IMR-90 (cell line): ENCODE data around the gene CERS6. TPM values are rescaled to one million over a fixed set of nuclear protein-coding genes. Genes with fewer than 3 reads are reported as not detected.

Source experiments
- ATAC-seq: fragments of 200-7000 bp; cut with Tn5 transposase; 2 replicates; pipeline ENCODE4 v1.9.1; 2020; ENCODE audit warnings: low read depth, mild to moderate bottlenecking, moderate library complexity
- BruUV-seq: library from RNA; stranded (reverse); fragments of 400-500 nt; replicated peaks from 2 replicates; lab custom pipeline; 2021; lab: Mats Ljungman, UMichigan
- CTCF ChIA-PET: fragments of 300-600 bp; formaldehyde crosslinking; extraction: SDS; loops from one replicate; lab custom pipeline; 2021; ENCODE audit warnings: antibody characterized with exemption; lab: Yijun Ruan, JAX
- POLR2A ChIA-PET: fragments of 300-600 bp; sonication (Branson Sonifier 250); formaldehyde crosslinking; loops from one replicate; lab custom pipeline; 2022; ENCODE audit warnings: antibody characterized with exemption; ENCODE audit not compliant: unreplicated experiment; lab: Charles Lee
- DNase-seq: peaks from one replicate; pipeline ENCODE4 v3.0.0; 2013
- H2AFZ ChIP-seq: replicated peaks from 2 replicates; pipeline ENCODE3; 2013; ENCODE audit warnings: low read length, mild to moderate bottlenecking; ENCODE audit not compliant: poor library complexity
- H2AK5ac ChIP-seq: 2 replicates; pipeline ENCODE4 v1.6.1; 2013; ENCODE audit warnings: low read depth, low read length, inconsistent platforms
- H2AK9ac ChIP-seq: replicated peaks from 2 replicates; pipeline ENCODE3; 2013; ENCODE audit warnings: mild to moderate bottlenecking, low read depth, low read length, moderate library complexity; ENCODE audit not compliant: poor library complexity
- H2BK120ac ChIP-seq: 2 replicates; pipeline ENCODE4 v1.6.1; 2013; ENCODE audit warnings: low read depth, low read length, inconsistent platforms
- H2BK15ac ChIP-seq: 3 replicates; pipeline ENCODE4 v1.6.1; 2013; ENCODE audit warnings: low read depth, low read length, inconsistent platforms
- H2BK20ac ChIP-seq: 2 replicates; pipeline ENCODE4 v1.6.1; 2013; ENCODE audit warnings: low read depth, mild to moderate bottlenecking, inconsistent platforms, low read length, moderate library complexity
- H2BK5ac ChIP-seq: 2 replicates; pipeline ENCODE4 v1.6.1; 2013; ENCODE audit warnings: mild to moderate bottlenecking, low read depth, low read length, inconsistent platforms; ENCODE audit not compliant: poor library complexity, severe bottlenecking
- H3K14ac ChIP-seq: replicated peaks from 2 replicates; pipeline ENCODE4 v1.6.1; 2013; ENCODE audit warnings: low read depth, low read length, inconsistent platforms
- H3K18ac ChIP-seq: 2 replicates; pipeline ENCODE4 v1.6.1; 2013; ENCODE audit warnings: low read depth, low read length, control low read depth
- H3K23ac ChIP-seq: 2 replicates; pipeline ENCODE4 v1.6.1; 2013; ENCODE audit warnings: low read depth, low read length, inconsistent platforms
- H3K27ac ChIP-seq: 2 replicates; pipeline ENCODE4 v1.5.1; 2013; ENCODE audit warnings: mild to moderate bottlenecking, control low read depth, low read length; ENCODE audit not compliant: insufficient read depth
- H3K27me3 ChIP-seq: 2 replicates; pipeline ENCODE4 v1.6.1; 2013; ENCODE audit warnings: low read length; ENCODE audit not compliant: control insufficient read depth, insufficient read depth
- H3K36me3 ChIP-seq: 2 replicates; pipeline ENCODE4 v1.6.1; 2013; ENCODE audit warnings: low read length, mixed read lengths; ENCODE audit not compliant: control insufficient read depth, insufficient read depth
- H3K4ac ChIP-seq: 2 replicates; pipeline ENCODE4 v1.6.1; 2013; ENCODE audit warnings: low read depth, low read length, inconsistent platforms
- H3K4me1 ChIP-seq: 2 replicates; pipeline ENCODE4 v1.6.1; 2013; ENCODE audit warnings: low read length, mixed read lengths; ENCODE audit not compliant: control insufficient read depth, insufficient read depth
- H3K4me2 ChIP-seq: 2 replicates; pipeline ENCODE4 v1.6.1; 2013; ENCODE audit warnings: low read depth, mild to moderate bottlenecking, control low read depth, low read length, moderate library complexity
- H3K4me3 ChIP-seq: 2 replicates; pipeline ENCODE4 v1.5.1; 2013; ENCODE audit warnings: low read depth, mild to moderate bottlenecking, control low read depth, low read length, moderate library complexity; ENCODE audit not compliant: insufficient read depth
- H3K56ac ChIP-seq: 2 replicates; pipeline ENCODE4 v1.6.1; 2013; ENCODE audit warnings: low read length, inconsistent platforms; ENCODE audit not compliant: insufficient read depth; ENCODE audit errors: extremely low read depth
- H3K79me1 ChIP-seq, 2 experiments: 2 replicates each; pipeline ENCODE4 v1.6.1; 2013; ENCODE audit warnings: low read length in 2 of 2, inconsistent platforms in 1 of 2, low read depth in 1 of 2
- H3K9ac ChIP-seq: 2 replicates; pipeline ENCODE4 v1.6.1; 2013; ENCODE audit warnings: low read depth, low read length, control low read depth
- H3K9me1 ChIP-seq: 2 replicates; pipeline ENCODE4 v1.6.1; 2013; ENCODE audit warnings: low read length, inconsistent platforms; ENCODE audit not compliant: insufficient read depth
- H3K9me3 ChIP-seq: 2 replicates; pipeline ENCODE4 v1.6.1; 2013; ENCODE audit warnings: low read length; ENCODE audit not compliant: control insufficient read depth, insufficient read depth
- H4K20me1 ChIP-seq: 2 replicates; pipeline ENCODE4 v1.6.1; 2013; ENCODE audit warnings: low read length, inconsistent platforms; ENCODE audit not compliant: insufficient read depth
- H4K5ac ChIP-seq: 2 replicates; pipeline ENCODE4 v1.6.1; 2013; ENCODE audit warnings: mild to moderate bottlenecking, low read depth, low read length, control low read depth
- H4K8ac ChIP-seq, 2 experiments: 2 replicates each; pipeline ENCODE4 v1.6.1; 2013; ENCODE audit warnings: low read depth in 2 of 2, low read length in 2 of 2, control low read depth in 1 of 2, inconsistent platforms in 1 of 2
- H4K91ac ChIP-seq: 2 replicates; pipeline ENCODE4 v1.6.1; 2013; ENCODE audit warnings: low read depth, low read length, inconsistent platforms; ENCODE audit not compliant: insufficient read depth
- BHLHE40 ChIP-seq: fragments of 150-350 bp; IDR thresholded peaks from 2 replicates; pipeline ENCODE4 v1.6.1; 2016; ENCODE audit warnings: mild to moderate bottlenecking, low read depth, low read length
- CEBPB ChIP-seq: IDR thresholded peaks from 2 replicates; pipeline ENCODE4 v1.6.1; 2012; ENCODE audit warnings: low read depth, low read length, improper control_type of control experiment
- CHD1 ChIP-seq: IDR thresholded peaks from 2 replicates; pipeline ENCODE4 v1.6.1; 2012; ENCODE audit warnings: low read depth, low read length, improper control_type of control experiment
- CTCF ChIP-seq: conservative IDR thresholded peaks from 2 replicates; pipeline ENCODE4 v1.5.1; 2012; ENCODE audit warnings: mild to moderate bottlenecking, low read depth, low read length, improper control_type of control experiment
- ELK1 ChIP-seq: fragments of 150-350 bp; IDR thresholded peaks from 2 replicates; pipeline ENCODE4 v1.6.1; 2016; ENCODE audit warnings: low read depth, mild to moderate bottlenecking, low read length, moderate library complexity, borderline replicate concordance
- FOS ChIP-seq: fragments of 150-350 bp; IDR thresholded peaks from 2 replicates; pipeline ENCODE4 v1.6.1; 2016; ENCODE audit warnings: low read depth, low read length
- MAFK ChIP-seq: IDR thresholded peaks from 2 replicates; pipeline ENCODE4 v1.6.1; 2012; ENCODE audit warnings: low read depth, low read length, improper control_type of control experiment
- MAZ ChIP-seq: IDR thresholded peaks from 2 replicates; pipeline ENCODE4 v1.6.1; 2012; ENCODE audit warnings: low read depth, mild to moderate bottlenecking, low read length, improper control_type of control experiment, moderate library complexity, borderline replicate concordance
- MXI1 ChIP-seq: IDR thresholded peaks from 2 replicates; pipeline ENCODE4 v1.6.1; 2012; ENCODE audit warnings: low read depth, mild to moderate bottlenecking, low read length, moderate library complexity, borderline replicate concordance
- NFE2L2 ChIP-seq: fragments of 150-350 bp; IDR thresholded peaks from 2 replicates; pipeline ENCODE4 v1.6.1; 2016; ENCODE audit warnings: low read depth, mild to moderate bottlenecking, low read length
- POLR2A ChIP-seq: IDR thresholded peaks from 2 replicates; pipeline ENCODE4 v1.6.1; 2012; ENCODE audit warnings: mild to moderate bottlenecking, low read depth, low read length
- RAD21 ChIP-seq: IDR thresholded peaks from 2 replicates; pipeline ENCODE4 v1.6.1; 2012; ENCODE audit warnings: low read length, improper control_type of control experiment
- RCOR1 ChIP-seq: IDR thresholded peaks from 2 replicates; pipeline ENCODE4 v1.6.1; 2012; ENCODE audit warnings: mild to moderate bottlenecking, low read length, improper control_type of control experiment; ENCODE audit not compliant: insufficient replicate concordance
- RFX5 ChIP-seq: IDR thresholded peaks from 2 replicates; pipeline ENCODE4 v1.8.0; 2012; ENCODE audit warnings: low read depth, mild to moderate bottlenecking, low read length, moderate library complexity
- SMC3 ChIP-seq: fragments of 150-350 bp; IDR thresholded peaks from 2 replicates; pipeline ENCODE4 v1.6.1; 2016; ENCODE audit warnings: low read depth, mild to moderate bottlenecking, antibody characterized with exemption, low read length, moderate library complexity
- USF2 ChIP-seq: fragments of 150-350 bp; IDR thresholded peaks from 2 replicates; pipeline ENCODE4 v1.6.1; 2017; ENCODE audit warnings: mild to moderate bottlenecking, antibody characterized with exemption, low read length, low read depth
- WGBS, 2 experiments: methylation state at CpG; one replicate each; pipeline versions ENCODE4 v1.1.5 to v1.1.7; 2013; ENCODE audit warnings: missing lambda C conversion rate in 2 of 2; ENCODE audit not compliant: insufficient read length in 1 of 2; ENCODE audit errors: extremely low coverage in 2 of 2; 5-methylcytosine and 5-hydroxymethylcytosine counted together
- dilution Hi-C: fragments of 300-500 bp; cut with HindIII; formaldehyde crosslinking; loops from one replicate; pipeline ENCODE4 v1.14.3; 2018; ENCODE audit warnings: low sequenced_read_pairs; ENCODE audit not compliant: unreplicated experiment
- in situ Hi-C: fragments of 300-500 bp; cut with MboI; formaldehyde crosslinking; loops from 3 replicates; pipeline ENCODE4 v1.14.3; 2019; ENCODE audit warnings: low sequenced_read_pairs, inconsistent platforms, mixed read lengths
- intact Hi-C: fragments of 100-400 bp; cut with micrococcal nuclease; formaldehyde crosslinking; loops from 2 replicates; pipeline ENCODE4 v1.10.0; 2022
- polyA plus RNA-seq, 3 experiments: library from polyadenylated mRNA; depleted of rRNA; stranded (reverse); fragments of >200 nt; gene quantifications; 2 replicates each; pipeline ENCODE4 v1.2.3, GENCODE V29; 2012; ENCODE audit warnings: low replicate concordance in 1 of 3
- total RNA-seq: library from RNA; depleted of rRNA; stranded (reverse); fragments of >200 nt; gene quantifications from 2 replicates; pipeline ENCODE4 v1.2.3, GENCODE V29; 2012

The CERS6 gene
- total and polyA plus RNA-seq, 2 of the 4 experiments (the other 2 are of a cell fraction) = 2.1 to 5.7 TPM

GRCh38 chr2:168773128-168773527 is 317.1 kb downstream of the CERS6 start:
- H2AK5ac ChIP-seq = no peak overlapping the region
- H2BK20ac ChIP-seq = no peak overlapping the region
- H4K91ac ChIP-seq = no peak overlapping the region
- H3K23ac ChIP-seq = no peak overlapping the region
- H4K8ac ChIP-seq = no peak overlapping the region
- intact Hi-C loops = loop anchor here (1.0 kb wide), 1 partner anchor 147 kb away; no protein-coding TSS in a partner anchor
- H2BK15ac ChIP-seq = no peak overlapping the region
- H3K14ac ChIP-seq = no peak overlapping the region
- ChIA-PET POLR2A (no interaction called here), CTCF (interaction anchor here (0.7 to 0.9 kb wide), 3 partner anchors 13 to 519 kb away, joined by 3 read pairs; no protein-coding TSS in a partner anchor)
- H3K9ac ChIP-seq = no peak overlapping the region
- no peak overlapping the region for H3K56ac ChIP-seq
- H4K20me1 ChIP-seq = no peaks in the 10 kb centered on the region
- H3K79me1 ChIP-seq = no peaks in the 10 kb centered on the region
- no peak overlapping the region for H3K4me3 ChIP-seq
- no peak overlapping the region for H3K18ac ChIP-seq
- H2BK120ac ChIP-seq = no peak overlapping the region
- H2BK5ac ChIP-seq = no peak overlapping the region
- dilution Hi-C loops = no loop called here
- H3K4me1 ChIP-seq = no peaks in the 10 kb centered on the region
- no peak for DNase-seq
- TF ChIP-seq CEBPB (no peak), CTCF (no peak), RFX5 (no peak), SMC3 (no peak), POLR2A (no peak), BHLHE40 (no peak), RCOR1 (no peak), FOS (no peak), NFE2L2 (no peak), USF2 (no peak), CHD1 (no peak), MAFK (no peak), MXI1 (no peak), MAZ (no peak), RAD21 (no peak), ELK1 (no peak)
- H3K9me1 ChIP-seq = no peaks in the 10 kb centered on the region
- BruUV-seq = no TSS peak
- H3K9me3 ChIP-seq = 0 out of 2 replicates have a peak, but pooled peaks cover 1% of the 10 kb centered on the region
- no peaks in the 10 kb centered on the region for H3K27me3 ChIP-seq
- H2AK9ac ChIP-seq = no peak overlapping the region
- no peak overlapping the region for H3K4ac ChIP-seq
- no peak overlapping the region for H2AFZ ChIP-seq
- in situ Hi-C loops = no loop called here
- no peak overlapping the region for H4K5ac ChIP-seq
- ATAC-seq = no peak
- no peak overlapping the region for H3K4me2 ChIP-seq
- no peaks in the 10 kb centered on the region for H3K36me3 ChIP-seq
- no CpG with 5 or more reads among the region's 2 CpGs for WGBS, 2 experiments
- no peak overlapping the region for H3K27ac ChIP-seq
